Upper lobe of right lung (tissue), 1 donor: Measurements from ENCODE around the gene OR5C1. TPM values are rescaled to one million over a fixed set of nuclear protein-coding genes. Genes with fewer than 3 reads are reported as not detected.

ENCODE experiments used
- ATAC-seq: fragments of 200-7000 bp; cut with Tn5 transposase; one replicate; pipeline ENCODE4 v1.9.1; 2020; ENCODE audit warnings: mild to moderate bottlenecking, moderate library complexity
- DNase-seq: peaks from one replicate; pipeline ENCODE4 v3.0.0-alpha.2; 2020
- H3K27ac ChIP-seq: fragments of 200-600 bp; one replicate; pipeline ENCODE4 v1.8.0; 2022
- H3K27me3 ChIP-seq: fragments of 200-600 bp; one replicate; pipeline ENCODE4 v1.8.0; 2022; ENCODE audit warnings: mild to moderate bottlenecking
- H3K36me3 ChIP-seq: fragments of 200-600 bp; one replicate; pipeline ENCODE4 v1.8.0; 2022
- H3K4me1 ChIP-seq: fragments of 200-600 bp; one replicate; pipeline ENCODE4 v1.8.0; 2022
- H3K4me3 ChIP-seq: fragments of 200-600 bp; one replicate; pipeline ENCODE4 v1.8.0; 2022; ENCODE audit warnings: mild to moderate bottlenecking
- H3K9me3 ChIP-seq: fragments of 200-600 bp; one replicate; pipeline ENCODE4 v1.8.0; 2022
- intact Hi-C: fragments of 100-400 bp; cut with DNase I; formaldehyde crosslinking; loops from one replicate; pipeline ENCODE4 v1.11.0; 2022
- total RNA-seq: library from RNA; stranded (reverse); fragmentation: NEBNext Ultra II Directional; extraction: Animal tissue kit (Norgen Biotek cat#: 25700); gene quantifications from one replicate; pipeline ENCODE4 v1.2.1, GENCODE V29; 2021
- TF ChIP-seq, protein P1 (sequence below): fragments of 200-600 bp; IDR thresholded peaks from one replicate; pipeline ENCODE4 v1.8.0; 2022; ENCODE audit warnings: antibody characterized with exemption
- donor health status: DM: no; HTN: yes; CAD: no; lungs with severe emphysema.

The OR5C1 gene
- total RNA-seq, 1 donor from 2014 or later: not detected

DNA sequence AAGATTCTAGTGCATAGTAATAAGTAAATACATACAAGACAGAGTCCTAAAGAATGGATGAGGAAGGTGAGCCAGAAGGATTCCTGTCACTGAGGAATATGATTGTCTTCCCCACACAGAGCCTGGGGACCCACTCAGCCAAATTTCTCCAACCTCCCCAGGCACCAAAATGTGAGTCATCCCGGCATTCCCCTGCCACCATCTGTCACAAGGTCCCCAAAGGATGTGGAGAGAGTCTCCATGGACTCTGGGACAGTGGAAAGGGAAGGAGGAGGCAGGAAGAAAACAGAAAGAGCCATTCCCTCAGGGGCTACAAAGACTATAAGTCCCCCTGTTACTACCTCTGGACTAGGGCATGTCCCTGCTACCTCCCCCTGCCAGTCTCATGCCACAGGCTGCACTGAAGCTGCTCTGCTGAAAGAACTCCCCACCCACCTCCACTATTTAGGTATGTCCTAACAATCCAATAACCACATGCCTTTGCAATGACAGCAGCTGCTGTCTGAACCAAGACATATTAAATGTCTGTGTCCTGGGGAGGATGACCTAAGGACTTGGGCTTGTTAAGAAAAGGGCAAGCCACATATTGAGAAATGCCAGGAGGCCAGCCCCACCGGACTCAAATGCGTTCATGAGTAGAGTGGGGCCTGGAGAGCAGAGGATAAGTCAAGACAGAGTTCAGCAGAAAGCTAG lies 10.7 kb upstream of the OR5C1 start:
- Histone ChIP-seq H3K27me3 (no peaks in the 10 kb centered on the region), H3K4me1 (no peaks in the 10 kb centered on the region), H3K27ac (no peak overlapping the region), H3K9me3 (peaks cover under 1% of the 10 kb centered on the region), H3K4me3 (no peak overlapping the region), H3K36me3 (no peaks in the 10 kb centered on the region)
- intact Hi-C loops: no loop called here
- no peak for DNase-seq
- TF ChIP-seq, protein P1, sequence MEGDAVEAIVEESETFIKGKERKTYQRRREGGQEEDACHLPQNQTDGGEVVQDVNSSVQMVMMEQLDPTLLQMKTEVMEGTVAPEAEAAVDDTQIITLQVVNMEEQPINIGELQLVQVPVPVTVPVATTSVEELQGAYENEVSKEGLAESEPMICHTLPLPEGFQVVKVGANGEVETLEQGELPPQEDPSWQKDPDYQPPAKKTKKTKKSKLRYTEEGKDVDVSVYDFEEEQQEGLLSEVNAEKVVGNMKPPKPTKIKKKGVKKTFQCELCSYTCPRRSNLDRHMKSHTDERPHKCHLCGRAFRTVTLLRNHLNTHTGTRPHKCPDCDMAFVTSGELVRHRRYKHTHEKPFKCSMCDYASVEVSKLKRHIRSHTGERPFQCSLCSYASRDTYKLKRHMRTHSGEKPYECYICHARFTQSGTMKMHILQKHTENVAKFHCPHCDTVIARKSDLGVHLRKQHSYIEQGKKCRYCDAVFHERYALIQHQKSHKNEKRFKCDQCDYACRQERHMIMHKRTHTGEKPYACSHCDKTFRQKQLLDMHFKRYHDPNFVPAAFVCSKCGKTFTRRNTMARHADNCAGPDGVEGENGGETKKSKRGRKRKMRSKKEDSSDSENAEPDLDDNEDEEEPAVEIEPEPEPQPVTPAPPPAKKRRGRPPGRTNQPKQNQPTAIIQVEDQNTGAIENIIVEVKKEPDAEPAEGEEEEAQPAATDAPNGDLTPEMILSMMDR: no peak
- peak; percentile 49 for ATAC-seq

DNA sequence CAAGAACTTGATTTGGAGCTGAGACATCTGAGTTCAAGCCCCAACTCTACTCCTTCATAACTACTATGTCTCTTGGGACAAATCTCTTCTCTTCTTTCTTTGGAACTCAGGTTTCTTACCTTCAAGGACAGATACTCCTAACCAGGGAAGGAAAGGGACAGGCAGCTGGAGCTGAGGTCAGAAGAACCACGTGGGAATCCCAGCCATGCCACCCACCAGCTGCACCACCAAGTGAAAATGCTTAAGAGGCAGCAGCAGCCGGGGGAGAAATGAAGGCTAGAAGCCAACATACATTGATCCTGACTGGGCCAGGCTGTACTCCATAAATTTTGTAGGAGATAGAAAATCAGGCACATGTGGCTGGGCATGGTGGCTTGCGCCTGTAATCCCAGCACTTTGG lies 9.6 kb upstream of the OR5C1 start:
- TF ChIP-seq, protein P1: no peak
- H3K4me1 ChIP-seq: no peaks in the 10 kb centered on the region
- DNase-seq: no peak
- intact Hi-C loops: no loop called here
- no peak overlapping the region for H3K4me3 ChIP-seq
- no peaks in the 10 kb centered on the region for H3K9me3 ChIP-seq
- H3K36me3 ChIP-seq: no peaks in the 10 kb centered on the region
- no peak for ATAC-seq
- H3K27ac ChIP-seq: no peak overlapping the region
- no peaks in the 10 kb centered on the region for H3K27me3 ChIP-seq

GRCh38 chr9:122780026-122780425 lies 8.7 kb upstream of the OR5C1 start:
- H3K4me1 ChIP-seq: no peaks in the 10 kb centered on the region
- H3K27ac ChIP-seq: no peak overlapping the region
- no peaks in the 10 kb centered on the region for H3K36me3 ChIP-seq
- ATAC-seq (peak; percentile 60), DNase-seq (no peak)
- no peaks in the 10 kb centered on the region for H3K9me3 ChIP-seq
- no peak overlapping the region for H3K4me3 ChIP-seq
- no peaks in the 10 kb centered on the region for H3K27me3 ChIP-seq
- TF ChIP-seq, protein P1: no peak
- intact Hi-C loops: no loop called here

DNA sequence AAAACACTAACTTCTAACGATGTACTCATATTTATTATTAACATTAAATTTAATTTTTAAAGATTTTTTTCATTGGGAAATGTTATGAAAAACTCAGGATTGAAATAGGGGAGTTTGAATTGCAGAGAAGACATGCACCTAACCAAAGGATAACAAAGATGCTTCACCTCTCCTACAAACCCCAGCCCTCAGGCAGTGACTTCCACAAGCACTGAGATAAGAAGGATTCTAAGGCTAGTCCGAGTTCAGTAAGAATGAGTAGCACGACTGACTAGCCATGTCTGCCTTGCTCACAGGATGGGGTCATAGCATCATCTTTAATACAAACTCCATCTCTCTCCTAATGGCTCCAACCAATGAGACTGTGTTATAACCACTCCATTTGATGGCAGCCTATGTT lies 7.1 kb upstream of the OR5C1 start:
- Histone ChIP-seq H3K9me3 (no peaks in the 10 kb centered on the region), H3K27me3 (no peaks in the 10 kb centered on the region), H3K4me3 (no peak overlapping the region), H3K4me1 (no peaks in the 10 kb centered on the region), H3K27ac (no peak overlapping the region), H3K36me3 (no peaks in the 10 kb centered on the region)
- ATAC-seq: no peak
- no peak for DNase-seq
- intact Hi-C loops: no loop called here
- TF ChIP-seq, protein P1: no peak

- no peak for DNase-seq
- Histone ChIP-seq H3K4me1 (no peaks in the 10 kb centered on the region), H3K4me3 (no peak overlapping the region), H3K36me3 (no peaks in the 10 kb centered on the region), H3K9me3 (no peaks in the 10 kb centered on the region), H3K27ac (no peak overlapping the region), H3K27me3 (no peaks in the 10 kb centered on the region)
- no peak for ATAC-seq
- TF ChIP-seq, protein P1: no peak
- intact Hi-C loops: no loop called here
Observed at GRCh38 chr9:122785269-122785668, 3.5 kb upstream of the OR5C1 start.

DNA sequence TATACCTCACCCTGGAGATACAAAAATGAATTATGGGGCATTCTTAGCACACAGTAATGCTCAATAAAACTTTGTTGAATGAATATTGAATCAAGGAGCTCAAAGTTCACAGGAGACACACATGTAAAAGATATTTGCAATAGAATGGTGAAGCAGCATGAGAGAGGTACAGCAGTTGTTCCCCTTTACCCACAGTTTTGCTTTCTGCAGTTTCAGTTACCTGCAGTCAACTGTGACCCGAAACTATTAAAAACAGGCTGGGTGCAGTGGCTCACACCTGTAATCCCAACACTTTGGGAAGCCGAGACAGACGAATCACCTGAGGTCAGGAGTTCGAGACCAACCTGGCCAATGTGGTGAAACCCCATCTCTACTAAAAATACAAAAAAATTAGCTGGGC lies 2.4 kb upstream of the OR5C1 start:
- no peaks in the 10 kb centered on the region for H3K4me1 ChIP-seq
- H3K36me3 ChIP-seq: no peaks in the 10 kb centered on the region
- H3K9me3 ChIP-seq: no peaks in the 10 kb centered on the region
- intact Hi-C loops: no loop called here
- H3K4me3 ChIP-seq: no peak overlapping the region
- DNase-seq (no peak), ATAC-seq (no peak)
- no peak overlapping the region for H3K27ac ChIP-seq
- TF ChIP-seq, protein P1: no peak
- no peaks in the 10 kb centered on the region for H3K27me3 ChIP-seq
